Immature natural killer cell (primary cell): ENCODE measurements around the gene SDK1. TPM values are rescaled to one million over a fixed set of nuclear protein-coding genes. Genes with fewer than 3 reads are reported as not detected.
"Not testable (repeated sequence)": the region's sequence is repeated elsewhere in the genome, so short reads cannot be mapped to it uniquely, and the experiment has no call there.

Source experiments
- DNase-seq, 3 donors: peaks; one replicate each; pipeline ENCODE4 v3.0.0; 2022; ENCODE audit warnings: mixed read lengths in 1 of 3
- H3K27ac Mint-ChIP-seq, 6 donors: one replicate each; pipeline ENCODE4 v1.8.0; 2020; ENCODE audit warnings: mixed read lengths in 6 of 6, mild to moderate bottlenecking in 5 of 6, inconsistent platforms in 4 of 6, moderate library complexity in 3 of 6
- H3K27me3 Mint-ChIP-seq, 3 donors: one replicate each; pipeline ENCODE4 v1.8.0; 2020 to 2021; ENCODE audit warnings: low read depth in 3 of 3, mild to moderate bottlenecking in 3 of 3, mixed read lengths in 3 of 3, moderate library complexity in 3 of 3, inconsistent platforms in 1 of 3
- H3K36me3 Mint-ChIP-seq, 3 donors: one replicate each; pipeline ENCODE4 v1.8.0; 2020; ENCODE audit warnings: mixed read lengths in 3 of 3, inconsistent platforms in 2 of 3, mild to moderate bottlenecking in 2 of 3
- H3K4me1 Mint-ChIP-seq, 2 donors: one replicate each; pipeline ENCODE4 v1.8.0; 2020; ENCODE audit warnings: inconsistent platforms in 2 of 2, mild to moderate bottlenecking in 2 of 2, mixed read lengths in 2 of 2, moderate library complexity in 1 of 2
- H3K4me3 Mint-ChIP-seq, 5 donors: one replicate each; pipeline ENCODE4 v1.8.0; 2020; ENCODE audit warnings: mild to moderate bottlenecking in 5 of 5, mixed read lengths in 5 of 5, inconsistent platforms in 3 of 5, moderate library complexity in 3 of 5
- H3K9me3 Mint-ChIP-seq, 6 donors: one replicate each; pipeline ENCODE4 v1.8.0; 2020; ENCODE audit warnings: mild to moderate bottlenecking in 6 of 6, mixed read lengths in 6 of 6, inconsistent platforms in 4 of 6, moderate library complexity in 3 of 6
- polyA plus RNA-seq, 3 donors: library from polyadenylated mRNA; unstranded; fragments of 300-500 nt; fragmentation: Illumina TruSeq; gene quantifications; one replicate each; pipeline ENCODE4 v1.2.3, GENCODE V29; 2021

The SDK1 gene
- polyA plus RNA-seq, 3 donors from 2014 or later = not detected

GRCh38 chr7:3568516-3568915 lies 267.5 kb downstream of the SDK1 start:
- H3K9me3 Mint-ChIP-seq = peaks cover 0 to 1% (median 0%) of the 10 kb centered on the region in 6 donors

DNA sequence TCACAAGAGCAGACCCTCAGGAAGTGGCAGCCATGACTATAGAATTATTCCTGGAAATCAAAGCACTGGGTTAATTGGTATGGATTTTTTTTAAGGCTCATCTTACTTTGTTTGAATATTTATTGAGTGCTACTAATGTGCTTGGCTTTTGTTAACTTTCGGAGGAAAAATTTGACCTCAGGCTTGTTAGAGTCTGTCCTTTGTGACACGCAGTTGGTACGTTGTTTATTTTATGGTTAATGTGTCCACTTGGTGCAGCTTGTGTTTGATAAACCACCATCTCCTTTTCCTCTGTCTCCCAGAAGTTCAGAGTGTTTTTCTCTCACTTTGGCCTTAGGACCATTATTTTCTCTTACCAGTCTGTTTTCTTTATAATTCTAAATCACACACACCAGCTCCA lies 268.6 kb downstream of the SDK1 start:
- no peak overlapping the region for H3K27ac Mint-ChIP-seq
- no peak overlapping the region for H3K4me3 Mint-ChIP-seq
- no peak for DNase-seq
- H3K36me3 Mint-ChIP-seq = no peaks in the 10 kb centered on the region
- H3K9me3 Mint-ChIP-seq = peaks cover 0 to 1% (median 0%) of the 10 kb centered on the region in 6 donors
- H3K4me1 Mint-ChIP-seq = no peaks in the 10 kb centered on the region
- peaks cover 0 to 9% (median 0%) of the 10 kb centered on the region in 3 donors for H3K27me3 Mint-ChIP-seq

More at GRCh38 chr7:3568516-3568915, 267.5 kb downstream of the SDK1 start:
- H3K4me3 Mint-ChIP-seq = no peak overlapping the region
- DNase-seq = no peak
- H3K36me3 Mint-ChIP-seq = no peaks in the 10 kb centered on the region
- no peak overlapping the region for H3K27ac Mint-ChIP-seq
- H3K4me1 Mint-ChIP-seq = no peaks in the 10 kb centered on the region
- H3K27me3 Mint-ChIP-seq = peaks cover 0 to 9% (median 2%) of the 10 kb centered on the region in 3 donors

DNA sequence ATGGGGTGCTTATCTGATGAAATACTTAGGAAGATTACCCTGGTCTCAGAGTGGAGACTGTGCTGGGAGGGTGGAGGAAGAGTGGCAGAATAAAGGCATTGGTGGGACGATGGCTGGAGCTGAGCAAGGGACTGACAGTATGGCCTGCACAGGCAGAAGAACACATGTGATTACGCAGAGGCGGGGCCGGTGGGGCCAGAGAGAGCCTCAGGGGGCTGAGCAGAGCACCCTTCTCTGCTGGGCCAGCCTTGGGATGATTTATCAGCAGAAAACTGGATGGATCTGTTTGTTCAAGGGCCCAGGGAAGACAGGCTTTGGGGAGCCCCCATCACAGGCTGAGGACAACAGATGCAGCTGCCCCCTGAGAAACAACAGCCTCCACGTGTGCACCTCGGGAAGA lies 272.1 kb downstream of the SDK1 start:
- H3K4me1 Mint-ChIP-seq = no peaks in the 10 kb centered on the region
- H3K4me3 Mint-ChIP-seq = no peak overlapping the region
- DNase-seq = no peak
- no peak overlapping the region for H3K27ac Mint-ChIP-seq
- H3K27me3 Mint-ChIP-seq = peaks cover 0 to 17% (median 1%) of the 10 kb centered on the region in 3 donors
- H3K9me3 Mint-ChIP-seq = peaks cover 1 to 14% (median 8%) of the 10 kb centered on the region in 6 donors
- no peaks in the 10 kb centered on the region for H3K36me3 Mint-ChIP-seq

- Mint-ChIP-seq H3K4me3 (no peak overlapping the region), H3K4me1 (no peaks in the 10 kb centered on the region), H3K36me3 (no peaks in the 10 kb centered on the region), H3K9me3 (peaks cover 1 to 26% (median 15%) of the 10 kb centered on the region in 6 donors), H3K27ac (no peak overlapping the region), H3K27me3 (peaks cover 1 to 25% (median 1%) of the 10 kb centered on the region in 3 donors)
- no peak for DNase-seq
Measured at GRCh38 chr7:3574386-3574785, 273.3 kb downstream of the SDK1 start.

GRCh38 chr7:3575753-3576531 lies 274.9 kb downstream of the SDK1 start:
- Mint-ChIP-seq H3K27ac (no peak overlapping the region), H3K4me1 (no peaks in the 10 kb centered on the region), H3K36me3 (no peaks in the 10 kb centered on the region), H3K27me3 (peaks cover 1 to 25% (median 4%) of the 10 kb centered on the region in 3 donors), H3K9me3 (peaks cover 1 to 30% (median 15%) of the 10 kb centered on the region in 6 donors), H3K4me3 (no peak overlapping the region)
- no peak for DNase-seq

DNA sequence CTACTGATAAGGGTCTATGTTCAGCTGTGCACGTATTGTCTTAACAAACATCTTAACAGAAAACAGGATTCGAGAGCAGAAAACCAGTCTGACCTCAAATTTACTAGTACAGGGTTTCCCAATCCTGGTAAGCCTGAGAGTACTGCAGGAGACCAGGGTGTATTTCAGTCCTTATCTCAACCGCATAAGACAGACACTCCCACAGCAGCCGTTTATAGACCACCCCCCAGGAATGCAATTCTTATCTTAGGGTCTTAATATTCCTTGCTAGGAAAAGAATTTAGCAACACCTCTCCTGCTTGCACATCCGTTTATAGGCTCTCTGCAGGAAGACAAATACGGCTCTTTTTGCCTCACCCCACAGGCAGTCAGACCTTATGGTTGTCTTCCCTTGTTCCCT lies 277.3 kb downstream of the SDK1 start:
- peaks cover 0 to 30% (median 15%) of the 10 kb centered on the region in 6 donors for H3K9me3 Mint-ChIP-seq
- peaks cover 1 to 16% (median 4%) of the 10 kb centered on the region in 3 donors for H3K27me3 Mint-ChIP-seq
- H3K4me1 Mint-ChIP-seq = no peaks in the 10 kb centered on the region
- H3K27ac Mint-ChIP-seq = no peak overlapping the region
- DNase-seq = no peak
- H3K4me3 Mint-ChIP-seq = no peak overlapping the region
- no peaks in the 10 kb centered on the region for H3K36me3 Mint-ChIP-seq

- Mint-ChIP-seq H3K4me3 (no peak overlapping the region), H3K27me3 (peaks cover 3 to 16% (median 5%) of the 10 kb centered on the region in 3 donors), H3K4me1 (no peaks in the 10 kb centered on the region), H3K9me3 (peaks cover 1 to 30% (median 15%) of the 10 kb centered on the region in 6 donors), H3K27ac (no peak overlapping the region), H3K36me3 (no peaks in the 10 kb centered on the region)
- DNase-seq = no peak
Measured at GRCh38 chr7:3579638-3580219, 278.7 kb downstream of the SDK1 start.

- H3K36me3 Mint-ChIP-seq, DNase-seq, H3K4me1 Mint-ChIP-seq, H3K4me3 Mint-ChIP-seq, H3K27ac Mint-ChIP-seq: not testable (repeated sequence)
- Mint-ChIP-seq H3K27me3 (peaks cover 3 to 14% (median 5%) of the 10 kb centered on the region in 3 donors), H3K9me3 (peaks cover 1 to 26% (median 14%) of the 10 kb centered on the region in 6 donors)
Measured at GRCh38 chr7:3582145-3582544, 281.1 kb downstream of the SDK1 start.

DNA sequence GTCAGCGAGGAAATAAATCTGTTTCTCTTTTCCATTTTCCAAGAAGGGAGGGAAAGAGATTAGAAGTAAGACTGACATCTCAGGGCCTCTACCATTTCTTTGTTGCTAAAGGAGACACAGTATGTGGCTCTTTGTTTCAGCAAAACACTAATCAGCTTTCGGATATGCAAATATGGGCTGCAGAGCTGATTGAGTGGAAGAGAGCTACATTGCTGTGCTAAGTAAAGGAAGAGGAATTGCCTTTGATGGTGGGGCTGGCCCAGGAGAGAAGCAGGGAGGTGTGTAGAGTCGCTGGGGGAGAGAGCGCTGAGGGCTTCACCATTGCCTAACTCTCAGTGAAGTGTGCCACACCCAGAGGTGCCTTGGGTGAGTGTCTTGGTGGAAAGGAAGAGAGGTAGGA lies 284.8 kb downstream of the SDK1 start:
- no peaks in the 10 kb centered on the region for H3K36me3 Mint-ChIP-seq
- peaks cover 0 to 4% (median 3%) of the 10 kb centered on the region in 3 donors for H3K27me3 Mint-ChIP-seq
- H3K4me3 Mint-ChIP-seq = no peak overlapping the region
- no peak for DNase-seq
- no peak overlapping the region for H3K27ac Mint-ChIP-seq
- no peaks in the 10 kb centered on the region for H3K4me1 Mint-ChIP-seq
- peaks cover 0 to 1% (median 0%) of the 10 kb centered on the region in 6 donors for H3K9me3 Mint-ChIP-seq

GRCh38 chr7:3588341-3588740 lies 287.3 kb downstream of the SDK1 start:
- Mint-ChIP-seq H3K4me1 (no peaks in the 10 kb centered on the region), H3K27ac (no peak overlapping the region), H3K4me3 (no peak overlapping the region)

GRCh38 chr7:3589752-3590151 lies 288.7 kb downstream of the SDK1 start:
- Mint-ChIP-seq H3K27ac (no peak overlapping the region), H3K36me3 (no peaks in the 10 kb centered on the region), H3K27me3 (peaks cover 4 to 8% (median 6%) of the 10 kb centered on the region in 3 donors), H3K9me3 (no peaks in the 10 kb centered on the region), H3K4me3 (no peak overlapping the region), H3K4me1 (no peaks in the 10 kb centered on the region)
- DNase-seq = no peak

More at GRCh38 chr7:3588341-3588740, 287.3 kb downstream of the SDK1 start:
- peaks cover 0 to 10% (median 3%) of the 10 kb centered on the region in 3 donors for H3K27me3 Mint-ChIP-seq
- no peak for DNase-seq
- no peaks in the 10 kb centered on the region for H3K36me3 Mint-ChIP-seq
- peaks cover 0 to 1% (median 0%) of the 10 kb centered on the region in 6 donors for H3K9me3 Mint-ChIP-seq

DNA sequence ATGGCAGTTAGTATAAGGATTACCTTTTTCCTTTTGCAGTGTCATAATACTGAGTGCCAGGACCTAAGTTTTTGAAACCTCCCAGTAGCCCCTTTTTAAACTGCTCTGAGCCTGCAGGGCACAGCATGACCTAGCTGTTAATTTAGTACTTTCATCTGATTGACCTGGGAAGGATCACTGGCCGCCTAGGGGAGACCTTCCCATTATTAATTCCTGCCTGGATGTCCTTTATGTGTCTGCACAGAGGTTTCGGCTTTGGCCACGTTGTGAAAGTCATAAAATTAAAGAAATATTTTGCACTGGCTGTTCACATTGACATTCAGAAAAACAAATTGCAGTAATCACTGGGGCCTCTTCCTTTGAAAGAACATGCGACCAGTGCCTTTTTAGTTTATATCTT lies 290.2 kb downstream of the SDK1 start:
- no peak for DNase-seq
- Mint-ChIP-seq H3K4me1 (no peaks in the 10 kb centered on the region), H3K27me3 (peaks cover 4 to 8% (median 6%) of the 10 kb centered on the region in 3 donors), H3K27ac (no peak overlapping the region), H3K9me3 (no peaks in the 10 kb centered on the region), H3K36me3 (no peaks in the 10 kb centered on the region), H3K4me3 (no peak overlapping the region)

DNA sequence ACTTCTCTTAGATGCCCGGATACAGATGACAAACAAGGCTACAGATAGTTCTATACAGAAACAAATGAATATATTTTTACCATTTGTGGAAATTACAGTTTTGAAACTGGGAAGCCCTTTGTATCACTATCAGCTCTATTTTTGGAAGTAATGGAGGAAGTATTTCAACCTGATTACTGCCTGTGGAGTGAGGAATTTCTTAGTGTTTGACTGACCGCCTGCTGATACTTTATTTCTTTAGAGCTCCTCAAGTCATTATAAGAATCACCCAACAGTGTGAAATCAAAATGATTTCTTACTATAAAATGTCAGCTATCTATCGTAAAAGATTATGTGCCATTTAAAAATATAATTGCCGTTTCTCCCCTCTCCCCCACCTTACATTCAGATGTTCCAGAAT lies 290.9 kb downstream of the SDK1 start:
- Mint-ChIP-seq H3K9me3 (no peaks in the 10 kb centered on the region), H3K27ac (no peak overlapping the region), H3K36me3 (no peaks in the 10 kb centered on the region), H3K4me1 (no peaks in the 10 kb centered on the region), H3K27me3 (peaks cover 4 to 8% (median 6%) of the 10 kb centered on the region in 3 donors), H3K4me3 (no peak overlapping the region)
- no peak for DNase-seq

DNA sequence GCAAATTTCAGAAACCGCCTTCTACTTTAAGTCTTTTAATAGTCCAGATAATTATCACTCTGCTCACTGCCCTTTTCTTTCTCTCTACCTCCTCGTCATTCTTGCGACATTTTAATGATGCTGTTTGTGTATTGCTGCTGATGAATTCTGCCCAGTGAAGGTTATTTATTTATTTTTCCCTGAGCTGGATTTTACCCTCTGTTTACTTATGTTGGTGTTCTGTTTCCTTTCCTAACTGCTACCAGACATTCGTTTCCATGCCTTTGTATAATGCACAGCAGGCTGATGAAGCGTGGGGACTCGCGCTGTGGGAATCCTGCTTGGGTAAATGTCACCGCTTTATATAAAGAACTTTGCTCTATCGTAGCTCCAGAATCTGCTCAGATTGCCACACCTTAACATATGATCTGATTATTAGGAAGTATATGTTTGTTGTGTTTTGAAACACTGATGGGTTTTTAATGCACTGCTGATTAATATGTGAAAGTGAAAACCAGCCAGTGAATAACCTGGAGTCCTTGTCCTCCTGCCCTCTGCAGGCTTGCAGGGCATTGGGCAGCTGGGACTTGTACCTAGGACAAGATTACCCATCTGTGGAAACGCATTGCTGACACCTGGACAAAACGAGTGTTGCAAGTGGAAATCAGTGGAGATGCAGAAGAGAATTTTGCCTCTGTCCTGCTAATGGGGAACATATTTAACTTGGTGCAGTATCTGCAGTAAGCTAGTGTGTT lies 291.5 kb downstream of the SDK1 start:
- Mint-ChIP-seq H3K27me3 (peaks cover 4 to 8% (median 6%) of the 10 kb centered on the region in 3 donors), H3K4me1 (no peaks in the 10 kb centered on the region), H3K27ac (no peak overlapping the region), H3K4me3 (no peak overlapping the region), H3K9me3 (no peaks in the 10 kb centered on the region), H3K36me3 (no peaks in the 10 kb centered on the region)
- no peak for DNase-seq
